ENCODE measurements around the gene XAF1.

DNA sequence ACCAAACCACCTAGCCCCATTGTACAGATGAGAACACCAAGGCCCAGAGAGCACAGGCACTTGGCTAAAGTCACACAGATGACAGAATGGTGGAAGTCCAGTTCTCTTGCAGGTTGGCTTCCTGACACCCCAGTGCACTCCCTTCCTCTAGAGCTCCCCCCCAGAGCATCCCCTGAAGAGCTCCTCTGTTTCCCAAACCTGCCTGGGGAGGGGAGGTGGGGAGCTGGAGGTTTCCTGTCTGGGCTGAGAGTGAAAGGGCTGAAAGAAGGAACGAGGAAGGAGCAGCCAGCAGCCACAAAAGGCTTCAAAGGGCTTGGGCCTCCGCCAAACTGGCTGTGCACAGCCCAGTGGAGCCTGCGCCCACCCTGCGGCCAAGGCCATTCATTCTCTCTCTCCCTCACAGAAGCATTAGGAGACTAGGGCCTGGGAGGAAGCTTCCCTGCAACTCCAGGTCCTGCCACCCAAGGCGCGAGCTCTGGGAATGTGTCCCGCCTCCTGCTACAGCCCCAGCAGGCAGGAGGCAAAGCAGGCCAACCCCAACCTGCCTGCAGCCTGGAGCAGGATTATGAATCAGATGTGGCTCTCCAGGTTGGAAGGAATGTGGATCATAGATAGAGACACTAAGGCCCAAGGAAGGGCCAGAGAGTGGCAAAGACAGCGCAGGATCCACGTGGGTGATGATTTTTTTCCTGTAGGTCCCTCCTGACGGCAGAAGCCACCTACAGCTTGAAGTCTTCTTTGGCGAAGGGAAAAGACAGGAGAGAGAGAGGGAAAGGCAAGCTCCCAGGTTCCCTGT, 43.6 kb upstream of the XAF1 start:
- no peak for TF ChIP-seq EZH2 (IDR thresholded peaks at IDR 0.05; ENCODE audit: low read length)
- TF ChIP-seq, protein P1, sequence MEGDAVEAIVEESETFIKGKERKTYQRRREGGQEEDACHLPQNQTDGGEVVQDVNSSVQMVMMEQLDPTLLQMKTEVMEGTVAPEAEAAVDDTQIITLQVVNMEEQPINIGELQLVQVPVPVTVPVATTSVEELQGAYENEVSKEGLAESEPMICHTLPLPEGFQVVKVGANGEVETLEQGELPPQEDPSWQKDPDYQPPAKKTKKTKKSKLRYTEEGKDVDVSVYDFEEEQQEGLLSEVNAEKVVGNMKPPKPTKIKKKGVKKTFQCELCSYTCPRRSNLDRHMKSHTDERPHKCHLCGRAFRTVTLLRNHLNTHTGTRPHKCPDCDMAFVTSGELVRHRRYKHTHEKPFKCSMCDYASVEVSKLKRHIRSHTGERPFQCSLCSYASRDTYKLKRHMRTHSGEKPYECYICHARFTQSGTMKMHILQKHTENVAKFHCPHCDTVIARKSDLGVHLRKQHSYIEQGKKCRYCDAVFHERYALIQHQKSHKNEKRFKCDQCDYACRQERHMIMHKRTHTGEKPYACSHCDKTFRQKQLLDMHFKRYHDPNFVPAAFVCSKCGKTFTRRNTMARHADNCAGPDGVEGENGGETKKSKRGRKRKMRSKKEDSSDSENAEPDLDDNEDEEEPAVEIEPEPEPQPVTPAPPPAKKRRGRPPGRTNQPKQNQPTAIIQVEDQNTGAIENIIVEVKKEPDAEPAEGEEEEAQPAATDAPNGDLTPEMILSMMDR (optimal IDR thresholded peaks at IDR 0.05 in 1 of 3, IDR thresholded peaks at IDR 0.05 in 1 of 3, conservative IDR thresholded peaks at IDR 0.05 in 1 of 3; ENCODE audit: extremely low read depth in 1 of 3, insufficient read depth in 2 of 3, low read length in 3 of 3) = peak; percentile 36 to 45 (median 36)

Data from keratinocyte (primary cell).